Measurements from ENCODE around the gene MROH8.

Gene MROH8

DNA sequence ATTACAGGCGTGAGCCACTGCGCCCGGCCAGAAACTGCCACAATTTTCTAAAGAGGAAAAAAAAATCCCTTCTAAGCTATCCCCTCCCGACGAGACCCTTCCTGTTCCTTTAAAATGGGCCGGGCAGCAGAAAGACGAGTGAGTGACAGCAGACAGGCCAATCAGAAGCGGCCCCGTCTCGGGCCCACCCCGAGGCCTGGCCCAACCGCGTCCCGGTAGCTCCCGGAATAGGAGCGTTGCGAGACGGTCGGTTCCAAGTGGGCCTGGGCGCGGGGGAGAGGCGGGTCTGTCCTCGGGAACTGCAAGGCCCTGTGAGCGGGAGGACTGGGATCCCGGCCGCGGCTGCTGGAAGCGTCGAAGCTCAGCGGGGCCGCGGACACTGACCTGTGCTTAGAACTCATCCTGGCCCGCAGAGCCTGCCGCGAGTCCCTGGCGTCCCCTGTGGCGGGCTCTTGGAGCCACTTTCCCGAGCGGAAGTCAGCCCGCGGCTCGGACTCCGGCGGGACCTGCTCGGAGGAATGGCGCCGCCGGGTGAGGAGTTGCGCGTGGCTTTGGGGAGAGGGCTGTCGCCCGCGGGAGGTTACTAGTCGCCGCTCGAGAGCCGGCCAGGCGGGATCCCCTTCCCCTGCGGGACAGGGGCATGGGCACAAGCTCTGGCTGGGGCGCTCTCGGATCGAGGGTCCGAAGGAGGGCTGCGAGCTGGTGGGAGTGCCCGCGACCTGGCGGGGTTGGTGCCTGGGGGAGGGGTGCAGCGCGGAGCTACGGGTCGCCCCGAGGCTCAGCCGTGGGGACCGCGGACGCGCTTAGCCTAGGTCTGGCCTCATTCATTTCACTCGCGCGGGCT is at the start of gene MROH8, which contains the start of gene RPN2:
Gene MROH8 (minus strand): TSS at position 710 of the 844 bp plus-strand sequence.
Gene RPN2 (plus strand): TSS at position 492 of the 844 bp plus-strand sequence. CDS start 27 bp downstream, at position 519.
- peak; percentile 93 for DNase-seq

DNA sequence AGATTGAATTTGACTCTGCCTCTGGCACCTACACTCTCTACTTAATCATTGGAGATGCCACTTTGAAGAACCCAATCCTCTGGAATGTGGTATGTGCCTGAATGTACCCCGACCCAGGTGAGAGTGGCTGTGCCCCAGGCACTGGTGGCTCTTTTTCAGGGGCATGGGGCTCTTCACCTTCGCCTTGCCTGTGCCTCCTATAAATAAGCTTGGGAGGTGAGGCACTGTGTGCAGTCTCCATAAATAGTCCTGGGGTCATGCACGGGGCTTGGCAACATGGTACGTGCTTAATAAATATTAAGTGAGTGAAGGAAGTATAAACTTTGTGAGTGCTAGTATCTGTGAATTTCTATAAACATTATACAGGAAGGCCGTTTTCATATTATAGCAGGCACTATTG is 49.3 kb upstream of the MROH8 start:
- DNase-seq, result no peak

DNA sequence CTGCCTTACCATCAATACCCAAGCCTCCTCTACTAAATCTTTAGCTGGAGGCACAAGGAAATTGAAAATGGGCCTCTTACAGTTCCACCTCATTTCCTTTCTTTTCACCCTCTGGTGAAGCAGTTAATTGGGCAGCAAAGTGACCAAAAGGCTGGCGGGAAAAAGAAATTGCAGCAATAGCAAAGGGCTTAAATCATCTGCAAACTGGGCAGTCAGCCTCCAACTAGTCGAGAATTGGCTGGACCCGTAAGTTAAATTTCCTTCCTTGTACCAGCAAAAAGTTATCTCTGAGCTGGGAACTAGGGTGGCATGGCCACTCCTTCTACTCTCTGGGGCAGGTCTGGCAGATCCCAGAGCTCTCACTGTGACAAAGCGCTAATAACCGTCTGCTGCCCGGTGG is 48.7 kb upstream of the MROH8 start:
- no peak for DNase-seq

- no peak for DNase-seq
These were observed 47.5 kb upstream of the MROH8 start for GRCh38 chr20:37226889-37227288.

- no peak for DNase-seq
These were observed 45.8 kb upstream of the MROH8 start for GRCh38 chr20:37225146-37225545.

DNA sequence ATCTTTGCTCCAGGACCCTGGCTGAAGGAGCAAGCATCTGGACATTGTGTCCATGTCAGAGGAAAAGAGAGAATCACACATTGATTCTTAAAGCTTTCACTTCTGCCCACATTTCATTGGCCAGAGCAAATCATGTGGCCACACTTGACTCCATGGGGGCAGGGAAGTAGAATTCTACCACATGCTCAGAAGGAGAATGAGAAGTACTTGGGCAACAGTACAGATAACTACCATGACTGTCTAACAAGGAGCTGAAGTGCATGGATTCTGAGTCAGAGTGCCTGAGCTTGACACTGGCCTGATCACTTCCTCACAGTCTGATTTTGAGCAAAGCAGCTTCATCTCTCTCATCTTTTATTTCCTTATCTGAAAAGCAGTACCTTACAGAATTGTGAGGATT is 43.7 kb upstream of the MROH8 start:
- no peak for DNase-seq

DNA sequence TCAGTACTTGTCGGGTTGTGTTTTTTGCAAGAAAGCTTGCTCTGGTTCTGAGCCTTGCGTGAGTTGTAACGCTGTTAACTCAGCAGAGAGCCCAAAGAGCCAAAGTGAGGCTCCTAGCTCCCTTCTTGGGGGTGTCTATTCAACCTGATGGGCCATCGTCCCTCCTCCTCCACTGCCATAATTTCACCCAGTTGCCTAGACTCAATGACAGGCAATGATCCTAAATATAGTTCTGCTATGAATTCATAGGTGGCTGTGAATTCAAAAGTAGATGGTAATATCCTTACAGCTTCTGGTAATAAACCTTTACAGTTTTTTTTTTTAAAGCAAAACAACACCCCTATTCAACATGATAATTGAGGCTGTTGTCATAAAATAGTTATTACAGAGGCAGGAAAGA is 42.7 kb upstream of the MROH8 start:
- DNase-seq, result no peak

- DNase-seq, result no peak
These were observed 41.4 kb upstream of the MROH8 start for GRCh38 chr20:37220731-37221130.

DNA sequence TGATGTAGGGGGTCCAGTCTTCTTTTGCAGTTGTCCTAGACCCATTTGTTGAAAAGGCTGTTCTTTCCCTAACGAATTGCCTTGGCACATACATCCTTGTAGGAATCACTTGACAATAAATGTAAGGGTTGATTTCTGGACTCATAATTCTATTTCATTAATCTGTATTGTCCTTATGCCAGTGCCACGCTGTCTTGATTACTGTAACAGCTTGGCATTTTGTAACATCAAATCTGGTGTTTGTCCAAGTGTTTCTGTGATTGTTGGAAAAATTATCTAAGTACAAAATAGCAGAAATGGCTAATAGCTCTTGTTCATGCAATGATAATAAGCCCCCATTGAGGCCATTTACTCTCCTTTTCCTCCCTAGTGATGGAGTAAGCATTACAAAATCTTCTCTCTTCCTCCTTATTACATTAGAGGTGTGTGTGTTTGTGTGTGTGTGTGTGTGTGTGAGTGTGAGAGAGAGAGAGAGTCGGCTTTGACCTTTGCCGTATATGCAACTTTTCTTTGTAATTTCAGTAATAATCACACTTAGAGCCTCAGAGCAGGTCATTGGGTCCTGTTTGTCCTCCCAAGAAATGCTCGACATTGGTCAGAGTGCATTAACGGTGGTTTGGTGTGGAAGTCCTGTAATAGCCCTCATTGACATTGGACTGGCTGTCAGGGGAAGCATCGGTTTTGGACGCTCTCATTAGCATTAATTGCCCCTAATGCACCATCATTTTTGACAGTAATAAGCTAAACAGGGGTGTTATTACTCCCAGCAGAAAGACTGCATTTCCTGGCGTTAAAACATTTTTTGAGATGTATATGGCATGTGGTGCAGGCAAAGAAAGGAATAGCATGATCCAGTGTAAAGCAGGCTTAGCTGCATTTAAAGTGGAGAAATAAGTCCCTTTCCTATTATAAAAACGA is 40.7 kb upstream of the MROH8 start:
- no peak for DNase-seq

DNA sequence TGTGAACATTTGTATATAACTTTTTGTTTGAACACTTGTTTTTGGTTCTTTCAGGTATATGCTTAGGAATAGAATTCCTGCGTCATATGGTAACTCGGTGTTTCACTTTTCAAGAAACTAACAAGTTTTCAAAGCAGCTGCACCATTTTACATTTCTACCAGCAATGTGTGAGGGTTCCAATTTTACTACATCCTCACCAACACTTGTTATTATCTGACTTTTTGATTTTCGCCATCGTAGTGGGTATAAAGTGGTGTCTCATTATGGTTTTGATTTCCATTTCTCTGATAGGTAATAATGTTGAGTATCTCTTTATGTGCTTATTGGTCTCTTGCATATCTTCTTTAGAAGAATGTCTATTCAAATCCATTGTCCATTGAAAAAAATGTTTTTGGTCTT is 39.6 kb upstream of the MROH8 start:
- no peak for DNase-seq

DNA sequence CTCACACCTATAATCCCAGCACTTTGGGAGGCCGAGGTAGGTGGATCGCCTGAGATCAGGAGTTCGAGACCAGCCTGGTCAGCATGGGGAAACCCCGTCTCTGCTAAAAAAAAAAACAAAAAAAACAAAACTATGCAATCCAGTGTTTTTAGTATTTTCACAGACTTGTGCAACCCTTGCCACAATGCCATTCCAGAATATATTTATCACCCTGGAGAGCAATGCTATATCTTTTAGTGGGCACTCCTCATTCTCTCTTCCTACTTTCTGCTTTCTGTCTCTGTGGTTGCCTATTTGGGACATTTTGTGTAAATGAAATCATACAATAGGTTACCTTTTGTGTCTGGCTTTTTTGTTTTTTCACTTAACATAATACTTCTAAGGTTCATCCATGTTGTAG is 39.1 kb upstream of the MROH8 start:
- no peak for DNase-seq

DNA sequence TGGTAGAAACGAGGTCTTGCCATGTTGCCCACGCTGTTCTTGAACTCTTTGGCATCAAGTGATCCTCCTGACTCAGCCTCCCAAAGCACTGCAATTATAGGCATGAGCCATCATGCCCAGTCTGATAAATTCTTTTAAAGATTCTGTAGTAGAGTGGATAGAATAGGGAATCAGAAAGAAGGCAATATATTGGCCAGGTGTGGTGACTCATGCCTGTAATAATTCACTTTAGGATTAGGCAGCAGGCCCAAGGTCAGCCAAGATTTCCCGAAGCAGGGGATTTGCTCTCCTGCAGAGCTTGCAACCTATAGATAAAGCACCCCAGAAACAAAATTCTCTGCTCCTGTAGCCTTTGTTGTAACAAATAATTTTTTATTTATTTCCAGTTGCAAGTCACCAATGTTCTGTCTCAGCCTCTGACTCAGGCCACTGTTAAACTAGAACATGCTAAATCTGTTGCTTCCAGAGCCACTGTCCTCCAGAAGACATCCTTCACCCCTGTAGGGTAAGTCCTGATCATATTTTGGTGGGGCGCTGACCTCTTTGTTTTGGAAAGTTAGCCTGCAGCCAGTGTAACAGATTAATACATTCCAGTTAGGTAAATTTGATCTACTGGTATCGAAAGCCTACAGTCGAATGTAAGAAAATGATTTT is 30.4 kb upstream of the MROH8 start:
- no peak for DNase-seq

GRCh38 chr20:37209193-37209592 is 29.8 kb upstream of the MROH8 start:
- DNase-seq, result no peak

DNA sequence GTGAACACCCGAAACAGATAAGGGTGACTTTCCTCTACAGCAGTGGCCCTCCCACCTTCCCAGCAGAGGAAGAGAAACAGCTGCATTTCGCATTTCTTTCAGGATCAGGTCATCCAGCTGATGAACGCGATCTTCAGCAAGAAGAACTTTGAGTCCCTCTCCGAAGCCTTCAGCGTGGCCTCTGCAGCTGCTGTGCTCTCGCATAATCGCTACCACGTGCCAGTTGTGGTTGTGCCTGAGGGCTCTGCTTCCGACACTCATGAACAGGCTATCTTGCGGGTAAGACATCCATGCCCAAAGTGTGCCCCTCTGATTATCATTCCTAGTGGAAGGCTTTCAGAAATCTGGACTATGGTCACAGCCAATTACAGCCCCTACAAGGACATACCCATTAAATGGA is 27.8 kb upstream of the MROH8 start:
- DNase-seq, result no peak

- DNase-seq, result no peak
These were observed 26.4 kb upstream of the MROH8 start for GRCh38 chr20:37205794-37206193.

DNA sequence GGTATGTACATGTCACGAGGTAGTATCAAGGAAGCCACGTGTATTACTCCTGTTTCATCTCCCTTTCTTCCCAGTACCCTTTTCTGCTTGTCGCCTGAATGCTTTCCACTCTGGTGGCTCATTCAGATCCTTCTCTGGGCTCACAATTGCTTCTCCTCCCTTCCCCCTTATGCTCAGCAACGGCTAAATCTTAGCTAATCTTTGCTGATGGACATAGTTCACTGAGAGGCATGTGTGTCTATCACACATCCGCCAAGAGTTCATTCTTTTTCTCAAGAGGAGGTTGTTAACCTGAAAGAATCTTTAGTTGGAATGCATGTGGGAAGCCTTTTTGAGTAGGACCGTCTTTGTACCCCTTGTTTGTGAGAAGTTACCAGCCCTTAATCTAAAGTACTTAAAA is 25.8 kb upstream of the MROH8 start:
- DNase-seq, result no peak

GRCh38 chr20:37204056-37204455 is 24.7 kb upstream of the MROH8 start:
- DNase-seq, result no peak

GRCh38 chr20:37202267-37202943 is 23.1 kb upstream of the MROH8 start:
- no peak for DNase-seq

- DNase-seq, result no peak
These were observed 22.4 kb upstream of the MROH8 start for GRCh38 chr20:37201827-37202162.

GRCh38 chr20:37200926-37201826 is 21.8 kb upstream of the MROH8 start:
- no peak for DNase-seq

- no peak for DNase-seq
These were observed 21.0 kb upstream of the MROH8 start for GRCh38 chr20:37200376-37200775.

Measured in activated CD4-positive, CD25-positive, alpha-beta regulatory T cell treated with anti-CD3 and anti-CD28 coated beads, Interleukin-2, amount 50 U/mL, for 72 hours (primary cell).